CMK (cell line): Measurements from ENCODE around the gene ERP29.
"Not testable (repeated sequence)": the region's sequence is repeated elsewhere in the genome, so short reads cannot be mapped to it uniquely, and the experiment has no call there.

Experiments used
- DNase-seq: peaks from one replicate; pipeline ENCODE4 v3.0.0-alpha.2; 2010; ENCODE audit warnings: low read depth

Gene ERP29

GRCh38 chr12:112004041-112004440 is 9.2 kb upstream of the ERP29 start:
- DNase-seq = no peak

- no peak for DNase-seq
Measured at GRCh38 chr12:112005419-112006395, 7.5 kb upstream of the ERP29 start.

GRCh38 chr12:112007945-112008344 is 5.3 kb upstream of the ERP29 start:
- DNase-seq = no peak

- DNase-seq = no peak
Measured at GRCh38 chr12:112008918-112009317, 4.3 kb upstream of the ERP29 start.

- not testable (repeated sequence) for DNase-seq
Measured at GRCh38 chr12:112009596-112009995, 3.6 kb upstream of the ERP29 start.

GRCh38 chr12:112010415-112011344 is 2.5 kb upstream of the ERP29 start:
- no peak for DNase-seq

- no peak for DNase-seq
Measured at GRCh38 chr12:112011685-112012084, 1.5 kb upstream of the ERP29 start.

- peak; percentile 62 for DNase-seq
Measured at GRCh38 chr12:112013601-112014402, 576 bp downstream of the ERP29 start.

GRCh38 chr12:112015938-112016337 is 2.7 kb downstream of the ERP29 start:
- DNase-seq = no peak

GRCh38 chr12:112017041-112017440 is 3.8 kb downstream of the ERP29 start:
- DNase-seq = no peak

GRCh38 chr12:112018571-112019237 is 5.5 kb downstream of the ERP29 start:
- no peak for DNase-seq

- DNase-seq = no peak
Measured at GRCh38 chr12:112020947-112021457, 7.8 kb downstream of the ERP29 start.

- no peak for DNase-seq
Measured at GRCh38 chr12:112022241-112023016, 9.2 kb downstream of the ERP29 start.

- no peak for DNase-seq
Measured at GRCh38 chr12:112023759-112024396, 10.7 kb downstream of the ERP29 start.

GRCh38 chr12:112025808-112026375 is 12.7 kb downstream of the ERP29 start:
- DNase-seq = no peak

GRCh38 chr12:112029301-112029700 is 16.1 kb downstream of the ERP29 start:
- no peak for DNase-seq

GRCh38 chr12:112031472-112031871 is 18.2 kb downstream of the ERP29 start:
- no peak for DNase-seq

- no peak for DNase-seq
Measured at GRCh38 chr12:112032292-112032691, 19.1 kb downstream of the ERP29 start.

GRCh38 chr12:112035219-112035785 is 22.1 kb downstream of the ERP29 start:
- DNase-seq = no peak
